ENCODE data around the gene AGTPBP1.
"Not testable (repeated sequence)": the region's sequence is repeated elsewhere in the genome, so short reads cannot be mapped to it uniquely, and the experiment has no call there.

Gene AGTPBP1

GRCh38 chr9:85719411-85719810 lies 22.3 kb downstream of the AGTPBP1 start:
- DNase-seq = not testable (repeated sequence)

GRCh38 chr9:85717818-85718217 lies 23.9 kb downstream of the AGTPBP1 start:
- DNase-seq = not testable (repeated sequence)

GRCh38 chr9:85717220-85717619 lies 24.5 kb downstream of the AGTPBP1 start:
- no peak for DNase-seq

GRCh38 chr9:85716031-85716877 lies 25.5 kb downstream of the AGTPBP1 start:
- no peak for DNase-seq

- no peak for DNase-seq
These were observed 26.2 kb downstream of the AGTPBP1 start for GRCh38 chr9:85715587-85715986.

- no peak for DNase-seq
These were observed 27.9 kb downstream of the AGTPBP1 start for GRCh38 chr9:85713897-85714296.

GRCh38 chr9:85704744-85705143 lies 37.0 kb downstream of the AGTPBP1 start:
- DNase-seq = no peak

- no peak for DNase-seq
These were observed 38.4 kb downstream of the AGTPBP1 start for GRCh38 chr9:85703398-85703797.

GRCh38 chr9:85702726-85703289 lies 38.9 kb downstream of the AGTPBP1 start:
- no peak for DNase-seq

GRCh38 chr9:85702191-85702590 lies 39.6 kb downstream of the AGTPBP1 start:
- DNase-seq = no peak

GRCh38 chr9:85700330-85700729 lies 41.4 kb downstream of the AGTPBP1 start:
- no peak for DNase-seq

- no peak for DNase-seq
These were observed 53.4 kb downstream of the AGTPBP1 start for GRCh38 chr9:85688361-85688760.

GRCh38 chr9:85685081-85685480 lies 56.7 kb downstream of the AGTPBP1 start:
- no peak for DNase-seq

- DNase-seq = no peak
These were observed 65.0 kb downstream of the AGTPBP1 start for GRCh38 chr9:85676790-85677189.

GRCh38 chr9:85667374-85667773 lies 74.4 kb downstream of the AGTPBP1 start:
- no peak for DNase-seq

GRCh38 chr9:85666086-85666485 lies 75.7 kb downstream of the AGTPBP1 start:
- no peak for DNase-seq

- no peak for DNase-seq
These were observed 79.2 kb downstream of the AGTPBP1 start for GRCh38 chr9:85662573-85662972.

GRCh38 chr9:85658716-85659115 lies 83.0 kb downstream of the AGTPBP1 start:
- DNase-seq = no peak

GRCh38 chr9:85653153-85653552 lies 88.6 kb downstream of the AGTPBP1 start:
- no peak for DNase-seq

- no peak for DNase-seq
These were observed 94.2 kb downstream of the AGTPBP1 start for GRCh38 chr9:85647571-85647970.

GRCh38 chr9:85645909-85646627 lies 95.7 kb downstream of the AGTPBP1 start:
- no peak for DNase-seq

GRCh38 chr9:85640425-85640824 lies 101.3 kb downstream of the AGTPBP1 start:
- DNase-seq = no peak

GRCh38 chr9:85639675-85640186 lies 102.0 kb downstream of the AGTPBP1 start:
- no peak for DNase-seq

- DNase-seq = no peak
These were observed 109.9 kb downstream of the AGTPBP1 start for GRCh38 chr9:85631809-85632208.

All from stimulated activated CD4-positive, alpha-beta T cell treated with anti-CD3 and anti-CD28 coated beads, Interleukin-12 subunit alpha, Interleukin-12 subunit beta, amount 100 ng/mL, for 4 hours (primary cell).